ENCODE data around the gene AKAP6.

The AKAP6 gene

DNA sequence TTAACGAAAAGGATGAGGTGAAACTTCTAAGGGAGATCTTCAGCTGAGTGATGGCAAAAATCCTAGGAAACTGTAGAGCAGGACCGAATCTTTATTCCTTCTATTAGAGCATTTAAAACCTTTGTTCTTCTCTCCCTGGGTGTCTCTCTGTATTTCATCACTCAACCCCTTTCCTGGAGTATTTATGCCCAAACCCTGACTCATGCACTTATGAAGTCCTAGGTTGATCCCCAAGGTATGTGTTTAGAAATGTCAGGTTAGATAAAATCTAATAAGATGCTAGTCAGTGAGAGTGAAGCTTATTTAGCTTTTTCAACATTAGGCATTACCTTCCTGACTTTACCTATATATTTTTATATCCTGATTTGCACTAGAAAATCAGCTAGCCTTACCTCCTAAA, 369.7 kb downstream of the AKAP6 start:
- no peak for TF ChIP-seq CTCF (IDR thresholded peaks at IDR 0.05; ENCODE audit: low read depth, low read length, missing control alignments)
- H3K4me3 ChIP-seq (ENCODE audit: low read depth, low read length) = no peak overlapping the region
- no peak for DNase-seq (ENCODE audit: low read depth)

GRCh38 chr14:32701475-32701874, 372.4 kb downstream of the AKAP6 start:
- no peak overlapping the region for H3K4me3 ChIP-seq (ENCODE audit: low read depth, low read length)
- TF ChIP-seq CTCF (IDR thresholded peaks at IDR 0.05; ENCODE audit: low read depth, low read length, missing control alignments) = no peak
- DNase-seq (ENCODE audit: low read depth) = no peak

- H3K4me3 ChIP-seq (ENCODE audit: low read depth, low read length) = no peak overlapping the region
- no peak for DNase-seq (ENCODE audit: low read depth)
- TF ChIP-seq CTCF (IDR thresholded peaks at IDR 0.05; ENCODE audit: low read depth, low read length, missing control alignments) = no peak
Measured at GRCh38 chr14:32702088-32702487, 373.0 kb downstream of the AKAP6 start.

- H3K4me3 ChIP-seq (ENCODE audit: low read depth, low read length) = no peak overlapping the region
- DNase-seq (ENCODE audit: low read depth) = peak; percentile 43
- no peak for TF ChIP-seq CTCF (IDR thresholded peaks at IDR 0.05; ENCODE audit: low read depth, low read length, missing control alignments)
Measured at GRCh38 chr14:32702562-32702961, 373.5 kb downstream of the AKAP6 start.

GRCh38 chr14:32703183-32703621, 374.1 kb downstream of the AKAP6 start:
- DNase-seq (ENCODE audit: low read depth) = no peak
- no peak for TF ChIP-seq CTCF (IDR thresholded peaks at IDR 0.05; ENCODE audit: low read depth, low read length, missing control alignments)
- no peak overlapping the region for H3K4me3 ChIP-seq (ENCODE audit: low read depth, low read length)

DNA sequence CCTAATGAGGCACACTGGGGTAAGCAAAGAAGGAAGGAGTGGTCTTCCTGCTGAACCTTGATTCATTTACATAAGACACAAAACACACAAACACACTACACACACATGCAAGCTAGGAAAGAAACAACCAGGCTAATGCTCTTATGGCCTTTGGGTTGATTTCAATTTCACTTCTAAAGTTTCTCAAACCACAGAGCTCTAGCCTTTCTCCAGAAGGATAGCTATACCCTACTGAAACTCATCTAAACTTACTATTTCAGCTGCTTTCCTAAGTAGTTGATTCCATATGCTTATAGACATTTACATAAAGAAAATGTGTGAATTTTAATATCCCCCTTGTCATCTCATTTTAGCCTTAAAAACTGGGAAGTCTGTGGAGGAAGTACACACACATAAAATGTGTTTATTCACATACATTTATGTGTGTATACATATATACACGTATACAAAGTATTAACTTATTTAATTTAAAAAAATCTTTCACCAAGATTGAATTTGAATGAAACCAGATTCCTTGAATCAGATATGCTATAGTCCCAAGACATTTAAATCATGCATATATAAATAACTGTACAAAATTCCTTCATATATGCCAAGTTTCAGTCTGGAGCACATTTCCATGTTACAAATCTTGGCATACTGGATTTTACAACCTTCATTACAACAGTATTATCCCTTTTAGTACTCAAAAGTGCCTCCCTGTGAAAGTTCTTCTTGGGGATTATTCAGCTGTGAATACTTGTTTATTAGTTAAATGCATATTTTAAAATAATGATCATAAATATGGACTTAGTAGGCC, 377.8 kb downstream of the AKAP6 start:
- DNase-seq (ENCODE audit: low read depth) = no peak
- TF ChIP-seq CTCF (IDR thresholded peaks at IDR 0.05; ENCODE audit: low read depth, low read length, missing control alignments) = no peak
- no peak overlapping the region for H3K4me3 ChIP-seq (ENCODE audit: low read depth, low read length)

Measured in GM12864 (cell line).